ENCODE data around the gene GRID1. TPM values are rescaled to one million over a fixed set of nuclear protein-coding genes. Genes with fewer than 3 reads are reported as not detected.

GRID1 gene
- polyA plus RNA-seq, 1 of the 3 experiments (the other 2 are of a cell fraction): 0.13 TPM

DNA sequence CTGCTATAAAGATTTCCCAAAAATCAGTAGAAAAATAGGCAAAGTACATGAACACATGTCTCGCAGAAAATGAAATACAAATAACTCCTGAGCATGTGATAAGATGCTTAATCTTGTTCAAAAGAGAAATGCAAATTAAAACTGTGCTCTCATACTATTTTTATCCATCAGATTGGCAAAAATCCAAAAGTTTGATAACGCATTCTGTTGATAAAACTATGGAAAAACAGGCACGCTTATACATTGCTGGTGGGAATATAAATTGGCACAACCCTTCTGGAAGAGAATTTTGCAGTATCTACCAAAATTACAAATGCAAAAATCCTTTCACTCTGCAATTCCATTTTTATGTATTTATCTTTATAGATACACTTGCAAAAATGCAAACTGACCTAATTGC is 315.0 kb downstream of the GRID1 start:
- ChIA-PET POLR2A (no interaction called here), CTCF (no interaction called here)
- WGBS (ENCODE audit: low lambda C conversion rate): 47% methylated on average over 3 of the region's 3 CpGs
- no peaks in the 10 kb centered on the region for H3K27me3 ChIP-seq (ENCODE audit: insufficient read depth)
- no peaks in the 10 kb centered on the region for H3K9me2 ChIP-seq
- no peak overlapping the region for H3K4me2 ChIP-seq
- no peaks in the 10 kb centered on the region for H3K9me3 ChIP-seq
- no peak overlapping the region for H2AFZ ChIP-seq (ENCODE audit: low read depth)
- no peaks in the 10 kb centered on the region for H3F3A ChIP-seq (replicated peaks; ENCODE audit: insufficient read depth)
- no peak for TF ChIP-seq RFX5 (IDR thresholded peaks at IDR 0.05; ENCODE audit: low read length)
- TF ChIP-seq TCF12 (IDR thresholded peaks at IDR 0.05): no peak
- TF ChIP-seq MEF2A (IDR thresholded peaks at IDR 0.05; ENCODE audit: borderline replicate concordance, low read depth): no peak
- no peak for TF ChIP-seq TEAD4 (IDR thresholded peaks at IDR 0.05; ENCODE audit: borderline replicate concordance, insufficient read depth)
- TF ChIP-seq FOXJ3 (CRISPR knock-in tag; IDR thresholded peaks at IDR 0.05): no peak
- no peak for TF ChIP-seq CHD2 (IDR thresholded peaks at IDR 0.05; ENCODE audit: low read length, partially characterized antibody)
- H3K4me3 ChIP-seq (ENCODE audit: low read depth in 2 of 2, low read length in 1 of 2): no peak overlapping the region
- no peaks in the 10 kb centered on the region for H3K36me3 ChIP-seq (replicated peaks in 1 of 2; ENCODE audit: control insufficient read depth in 1 of 2, insufficient read depth in 2 of 2, low read length in 1 of 2)
- H3K79me2 ChIP-seq (ENCODE audit: insufficient read depth): no peaks in the 10 kb centered on the region
- no peak overlapping the region for H3K9ac ChIP-seq
- no peaks in the 10 kb centered on the region for H4K20me1 ChIP-seq (ENCODE audit: insufficient read depth)
- no peak for DNase-seq
- no peak overlapping the region for H3K27ac ChIP-seq (ENCODE audit: low read depth in 2 of 2, low read length in 1 of 2)
- no peaks in the 10 kb centered on the region for H3K4me1 ChIP-seq (ENCODE audit: control insufficient read depth in 1 of 2, insufficient read depth in 2 of 2, low read depth in 1 of 2, low read length in 1 of 2)

DNA sequence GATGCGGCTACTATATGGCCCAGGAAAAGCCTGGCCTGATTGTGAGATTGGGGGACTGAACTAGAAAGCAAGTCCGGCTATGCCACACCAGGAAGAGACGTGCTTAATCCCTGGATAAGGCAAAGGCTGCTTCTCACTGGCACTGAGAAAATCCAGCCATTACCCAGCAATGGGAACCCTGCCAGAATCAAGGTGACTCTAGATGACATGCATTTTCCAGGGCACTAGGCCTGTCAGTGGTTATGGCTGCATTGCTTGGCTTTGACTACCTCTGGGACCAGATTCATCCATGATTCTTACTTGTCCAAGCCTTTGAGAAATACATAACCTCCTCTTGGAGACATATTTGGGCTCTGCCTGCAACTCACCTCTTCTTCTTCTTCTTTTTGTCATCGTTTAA is 317.2 kb downstream of the GRID1 start:
- no peaks in the 10 kb centered on the region for H3K4me1 ChIP-seq (ENCODE audit: control insufficient read depth in 1 of 2, insufficient read depth in 2 of 2, low read depth in 1 of 2, low read length in 1 of 2)
- H3K36me3 ChIP-seq (replicated peaks in 1 of 2; ENCODE audit: control insufficient read depth in 1 of 2, insufficient read depth in 2 of 2, low read length in 1 of 2): no peaks in the 10 kb centered on the region
- no peak for TF ChIP-seq GATA2 (CRISPR knock-in tag; IDR thresholded peaks at IDR 0.05)
- no peak for TF ChIP-seq RXRA (IDR thresholded peaks at IDR 0.05; ENCODE audit: borderline replicate concordance, low read depth)
- no peak for TF ChIP-seq TCF12 (IDR thresholded peaks at IDR 0.05)
- no peak for TF ChIP-seq JUND (IDR thresholded peaks at IDR 0.05)
- TF ChIP-seq TAF1 (IDR thresholded peaks at IDR 0.05; ENCODE audit: borderline replicate concordance, low read depth, low read length): no peak
- TF ChIP-seq, protein P1, sequence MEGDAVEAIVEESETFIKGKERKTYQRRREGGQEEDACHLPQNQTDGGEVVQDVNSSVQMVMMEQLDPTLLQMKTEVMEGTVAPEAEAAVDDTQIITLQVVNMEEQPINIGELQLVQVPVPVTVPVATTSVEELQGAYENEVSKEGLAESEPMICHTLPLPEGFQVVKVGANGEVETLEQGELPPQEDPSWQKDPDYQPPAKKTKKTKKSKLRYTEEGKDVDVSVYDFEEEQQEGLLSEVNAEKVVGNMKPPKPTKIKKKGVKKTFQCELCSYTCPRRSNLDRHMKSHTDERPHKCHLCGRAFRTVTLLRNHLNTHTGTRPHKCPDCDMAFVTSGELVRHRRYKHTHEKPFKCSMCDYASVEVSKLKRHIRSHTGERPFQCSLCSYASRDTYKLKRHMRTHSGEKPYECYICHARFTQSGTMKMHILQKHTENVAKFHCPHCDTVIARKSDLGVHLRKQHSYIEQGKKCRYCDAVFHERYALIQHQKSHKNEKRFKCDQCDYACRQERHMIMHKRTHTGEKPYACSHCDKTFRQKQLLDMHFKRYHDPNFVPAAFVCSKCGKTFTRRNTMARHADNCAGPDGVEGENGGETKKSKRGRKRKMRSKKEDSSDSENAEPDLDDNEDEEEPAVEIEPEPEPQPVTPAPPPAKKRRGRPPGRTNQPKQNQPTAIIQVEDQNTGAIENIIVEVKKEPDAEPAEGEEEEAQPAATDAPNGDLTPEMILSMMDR (IDR thresholded peaks at IDR 0.05): no peak
- no peak for TF ChIP-seq ELF1 (IDR thresholded peaks at IDR 0.05)
- no peak for TF ChIP-seq GABPA (IDR thresholded peaks at IDR 0.05; ENCODE audit: low read depth)
- no peak for TF ChIP-seq RFX5 (IDR thresholded peaks at IDR 0.05; ENCODE audit: low read length)
- TF ChIP-seq YY1 (IDR thresholded peaks at IDR 0.05; ENCODE audit: low read depth): no peak
- no peak for TF ChIP-seq EZH2phosphoT487 (IDR thresholded peaks at IDR 0.05; ENCODE audit: borderline replicate concordance, low read depth)
- no peak for TF ChIP-seq RAD21 (IDR thresholded peaks at IDR 0.05; ENCODE audit: low read length)
- TF ChIP-seq, protein P2, sequence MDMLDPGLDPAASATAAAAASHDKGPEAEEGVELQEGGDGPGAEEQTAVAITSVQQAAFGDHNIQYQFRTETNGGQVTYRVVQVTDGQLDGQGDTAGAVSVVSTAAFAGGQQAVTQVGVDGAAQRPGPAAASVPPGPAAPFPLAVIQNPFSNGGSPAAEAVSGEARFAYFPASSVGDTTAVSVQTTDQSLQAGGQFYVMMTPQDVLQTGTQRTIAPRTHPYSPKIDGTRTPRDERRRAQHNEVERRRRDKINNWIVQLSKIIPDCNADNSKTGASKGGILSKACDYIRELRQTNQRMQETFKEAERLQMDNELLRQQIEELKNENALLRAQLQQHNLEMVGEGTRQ (IDR thresholded peaks at IDR 0.05; ENCODE audit: borderline replicate concordance, low read depth, low read length): no peak
- TF ChIP-seq FOSL2 (IDR thresholded peaks at IDR 0.05; ENCODE audit: borderline replicate concordance, low read depth): no peak
- no peak for TF ChIP-seq FOXM1 (IDR thresholded peaks at IDR 0.05; ENCODE audit: low read depth)
- TF ChIP-seq MEF2A (IDR thresholded peaks at IDR 0.05; ENCODE audit: borderline replicate concordance, low read depth): no peak
- no peak for TF ChIP-seq POLR2AphosphoS5 (IDR thresholded peaks at IDR 0.05; ENCODE audit: low read depth, low read length)
- no peaks in the 10 kb centered on the region for H4K20me1 ChIP-seq (ENCODE audit: insufficient read depth)
- H3K9me3 ChIP-seq: no peaks in the 10 kb centered on the region
- no peaks in the 10 kb centered on the region for H3K27me3 ChIP-seq (ENCODE audit: insufficient read depth)
- ChIA-PET CTCF (no interaction called here), POLR2A (no interaction called here)
- no peak overlapping the region for H3K27ac ChIP-seq (ENCODE audit: low read depth in 2 of 2, low read length in 1 of 2)
- H3K9ac ChIP-seq: no peak overlapping the region
- H3K9me2 ChIP-seq: no peaks in the 10 kb centered on the region
- H3K4me3 ChIP-seq (ENCODE audit: low read depth in 2 of 2, low read length in 1 of 2): no peak overlapping the region
- no peak overlapping the region for H2AFZ ChIP-seq (ENCODE audit: low read depth)
- no peak for DNase-seq
- WGBS (ENCODE audit: low lambda C conversion rate): 19% methylated on average over 4 of the region's 4 CpGs
- H3K79me2 ChIP-seq (ENCODE audit: insufficient read depth): no peaks in the 10 kb centered on the region
- H3F3A ChIP-seq (replicated peaks; ENCODE audit: insufficient read depth): no peaks in the 10 kb centered on the region
- H3K4me2 ChIP-seq: no peak overlapping the region
